Measurements from ENCODE around the gene EFCAB12. TPM values are rescaled to one million over a fixed set of nuclear protein-coding genes. Genes with fewer than 3 reads are reported as not detected.
A peak's percentile ranks its signal among the peaks of the same experiment; 100 is the strongest.

EFCAB12 gene
- total RNA-seq, 4 donors from 2014 or later = 0.08 to 0.47 TPM; not detected in 2

DNA sequence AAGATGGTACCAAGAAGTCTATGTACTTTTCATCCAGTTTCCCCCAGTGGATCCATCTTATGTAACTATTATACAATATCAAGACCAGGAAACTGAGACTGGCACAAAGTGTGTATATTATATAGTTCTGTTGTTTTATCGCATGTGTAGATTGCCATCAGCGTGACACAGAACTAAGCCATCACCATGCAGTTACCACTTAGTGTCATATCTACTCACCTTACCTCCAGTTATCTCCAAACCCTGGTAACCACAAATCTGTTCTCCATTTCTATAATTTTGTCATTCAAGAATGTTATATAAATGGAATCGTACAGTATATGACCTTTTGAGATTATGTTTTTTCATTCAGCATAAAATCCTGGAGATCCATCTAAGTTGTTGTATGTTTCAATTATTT, 34.7 kb upstream of the EFCAB12 start:
- 82 to 100% methylated on average over 3 of the region's 3 CpGs for WGBS, 2 donors (ENCODE audit: low coverage in 1 of 2)
- ATAC-seq = no peak
- no peaks in the 10 kb centered on the region for H3K27me3 ChIP-seq
- no peak for TF ChIP-seq EP300 (IDR thresholded peaks at IDR 0.05)
- TF ChIP-seq CTCF (IDR thresholded peaks at IDR 0.05) = no peak
- TF ChIP-seq POLR2A (IDR thresholded peaks at IDR 0.05) = no peak
- no peak for TF ChIP-seq POLR2AphosphoS5 (IDR thresholded peaks at IDR 0.05)
- no peaks in the 10 kb centered on the region for H3K4me1 ChIP-seq
- no peaks in the 10 kb centered on the region for H3K9me3 ChIP-seq
- no peak overlapping the region for H3K27ac ChIP-seq
- H3K4me3 ChIP-seq = no peak overlapping the region
- H3K36me3 ChIP-seq = peaks cover 2 to 71% of the 10 kb centered on the region in 2 donors

GRCh38 chr3:129462361-129462968, 34.0 kb upstream of the EFCAB12 start:
- Histone ChIP-seq H3K27me3 (no peaks in the 10 kb centered on the region), H3K4me3 (no peak overlapping the region), H3K9me3 (no peaks in the 10 kb centered on the region), H3K4me1 (no peaks in the 10 kb centered on the region), H3K36me3 (peaks cover 2 to 71% of the 10 kb centered on the region in 2 donors), H3K27ac (peak overlapping the region in 1 of 4 donors; percentile 33)
- no peak for ATAC-seq
- TF ChIP-seq POLR2A (IDR thresholded peaks at IDR 0.05) (no peak), CTCF (IDR thresholded peaks at IDR 0.05) (no peak), EP300 (IDR thresholded peaks at IDR 0.05) (no peak), POLR2AphosphoS5 (IDR thresholded peaks at IDR 0.05) (no peak)
- 76 to 96% methylated on average over 3 of the region's 3 CpGs for WGBS, 2 donors (ENCODE audit: low coverage in 1 of 2)

GRCh38 chr3:129461461-129462146, 33.2 kb upstream of the EFCAB12 start:
- Histone ChIP-seq H3K4me3 (no peak overlapping the region), H3K27me3 (no peaks in the 10 kb centered on the region), H3K36me3 (peaks cover 2 to 71% of the 10 kb centered on the region in 2 donors), H3K4me1 (no peaks in the 10 kb centered on the region), H3K27ac (peak overlapping the region in 2 of 4 donors; percentile 14 to 33), H3K9me3 (no peaks in the 10 kb centered on the region)
- TF ChIP-seq CTCF (IDR thresholded peaks at IDR 0.05) = no peak
- ATAC-seq = no peak
- 46 to 53% methylated on average over 3 to 6 of the region's 6 CpGs for WGBS, 2 donors (ENCODE audit: low coverage in 1 of 2)

DNA sequence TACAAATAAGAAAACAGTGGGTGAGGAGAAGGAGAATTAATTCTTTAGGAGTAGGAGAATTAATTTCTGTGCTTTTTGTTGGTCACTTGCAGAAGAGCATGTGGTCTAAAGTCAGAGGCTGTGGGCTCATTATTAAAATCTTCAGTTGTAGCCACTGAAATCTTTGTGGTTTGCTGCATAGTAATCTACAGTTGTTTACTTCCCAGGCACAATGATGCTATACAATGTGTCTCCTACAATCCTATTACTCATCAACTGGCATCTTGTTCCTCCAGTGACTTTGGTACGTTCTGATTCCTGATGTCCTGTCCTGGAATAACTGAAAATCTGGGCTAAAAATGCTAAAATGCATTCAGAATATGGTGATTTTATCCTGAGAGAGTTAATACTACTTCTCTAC, 32.6 kb upstream of the EFCAB12 start:
- no peaks in the 10 kb centered on the region for H3K4me1 ChIP-seq
- peak overlapping the region in 1 of 4 donors; percentile 33 for H3K27ac ChIP-seq
- H3K27me3 ChIP-seq = no peaks in the 10 kb centered on the region
- H3K4me3 ChIP-seq = no peak overlapping the region
- no peaks in the 10 kb centered on the region for H3K9me3 ChIP-seq
- TF ChIP-seq POLR2AphosphoS5 (IDR thresholded peaks at IDR 0.05) (no peak), EP300 (IDR thresholded peaks at IDR 0.05) (no peak), POLR2A (IDR thresholded peaks at IDR 0.05) (no peak), CTCF (IDR thresholded peaks at IDR 0.05) (no peak)
- H3K36me3 ChIP-seq = peaks cover 2 to 73% of the 10 kb centered on the region in 2 donors
- WGBS, 2 donors (ENCODE audit: low coverage in 1 of 2) = 60 to 82% methylated on average over 1 of the region's 1 CpG
- no peak for ATAC-seq

DNA sequence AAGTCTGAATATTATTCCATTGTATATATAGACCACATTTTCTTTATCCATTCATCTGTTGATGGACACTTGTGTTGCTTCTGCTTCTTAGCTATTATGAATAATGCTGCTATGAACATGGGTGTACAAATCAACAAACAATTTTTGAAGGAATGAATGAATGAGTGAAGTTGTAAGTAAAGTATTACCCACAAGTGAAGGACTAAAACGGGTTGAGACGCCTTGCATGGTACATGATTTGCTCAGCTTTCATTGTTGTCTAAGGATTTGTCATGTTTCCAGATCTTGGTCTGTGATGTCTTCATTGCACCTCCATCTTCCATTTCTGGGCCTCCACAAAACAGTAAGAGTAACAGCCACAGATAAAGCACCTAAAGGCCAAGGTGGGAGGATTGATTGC, 32.1 kb upstream of the EFCAB12 start:
- no peak overlapping the region for H3K27ac ChIP-seq
- no peaks in the 10 kb centered on the region for H3K4me1 ChIP-seq
- TF ChIP-seq POLR2AphosphoS5 (IDR thresholded peaks at IDR 0.05) (no peak), EP300 (IDR thresholded peaks at IDR 0.05) (no peak), POLR2A (IDR thresholded peaks at IDR 0.05) (no peak), CTCF (IDR thresholded peaks at IDR 0.05) (no peak)
- no peaks in the 10 kb centered on the region for H3K27me3 ChIP-seq
- 94 to 100% methylated on average over 2 of the region's 2 CpGs for WGBS, 2 donors (ENCODE audit: low coverage in 1 of 2)
- no peak for ATAC-seq
- H3K36me3 ChIP-seq = peaks cover 2 to 75% of the 10 kb centered on the region in 2 donors
- no peaks in the 10 kb centered on the region for H3K9me3 ChIP-seq
- no peak overlapping the region for H3K4me3 ChIP-seq

Data from gastroesophageal sphincter (tissue), 4 donors.